HepG2 (cell line): ENCODE results near the gene ALG14. TPM values are rescaled to one million over a fixed set of nuclear protein-coding genes. Genes with fewer than 3 reads are reported as not detected.

Experiments used
- ERF ChIP-seq: IDR thresholded peaks from 2 replicates; pipeline ENCODE4 v1.6.1; 2018; ENCODE audit warnings: missing biosample characterization, missing genetic modification reagents
- FOXO4 ChIP-seq: sonication (generic); formaldehyde crosslinking; conservative IDR thresholded peaks from 2 replicates; pipeline ENCODE4 v1.8.1; 2023; ENCODE audit warnings: missing genetic modification reagents
- HNF4G ChIP-seq, 2 experiments: sonication (generic) in 1 of 2; formaldehyde crosslinking in 1 of 2; IDR thresholded peaks; 2 replicates each; pipeline versions ENCODE4 v1.4.0 to v1.6.1; 2011 to 2020; ENCODE audit warnings: borderline replicate concordance in 2 of 2, low read depth in 2 of 2, mild to moderate bottlenecking in 2 of 2, low read length in 1 of 2, missing genetic modification reagents in 1 of 2, moderate library complexity in 1 of 2
- HNRNPK ChIP-seq: fragments of 200-400 bp; formaldehyde crosslinking; IDR thresholded peaks from 2 replicates; pipeline ENCODE4 v1.6.1; 2018; ENCODE audit warnings: low read length, low read depth, moderate library complexity, mild to moderate bottlenecking; ENCODE audit not compliant: poor library complexity, severe bottlenecking
- MLLT10 ChIP-seq: sonication (generic); formaldehyde crosslinking; IDR thresholded peaks from 2 replicates; pipeline ENCODE4 v1.4.0; 2020; ENCODE audit warnings: missing genetic modification reagents
- PAXIP1 ChIP-seq: sonication (generic); formaldehyde crosslinking; conservative IDR thresholded peaks from 2 replicates; pipeline ENCODE4 v1.4.0; 2020; ENCODE audit warnings: mild to moderate bottlenecking, missing genetic modification reagents, moderate library complexity
- PREB ChIP-seq: sonication (generic); formaldehyde crosslinking; IDR thresholded peaks from 2 replicates; pipeline ENCODE4 v1.4.0; 2020; ENCODE audit warnings: missing genetic modification reagents
- RXRB ChIP-seq: IDR thresholded peaks from 2 replicates; pipeline ENCODE4 v1.6.1; 2016; ENCODE audit warnings: borderline replicate concordance, missing genetic modification reagents, missing compliant biosample characterization
- SMC3 ChIP-seq: IDR thresholded peaks from 2 replicates; pipeline ENCODE4 v1.6.1; 2011; ENCODE audit warnings: low read length, improper control_type of control experiment
- XRCC5 ChIP-seq: fragments of 200-400 bp; formaldehyde crosslinking; optimal IDR thresholded peaks from 2 replicates; pipeline ENCODE3; 2017; ENCODE audit warnings: mild to moderate bottlenecking, low read length
- ZNF253 ChIP-seq: sonication (generic); formaldehyde crosslinking; IDR thresholded peaks from 2 replicates; pipeline ENCODE4 v1.8.0; 2022; ENCODE audit warnings: mild to moderate bottlenecking, missing genetic modification reagents, borderline replicate concordance
- ZNF503 ChIP-seq: sonication (generic); formaldehyde crosslinking; IDR thresholded peaks from 2 replicates; pipeline ENCODE4 v1.4.0; 2020; ENCODE audit warnings: missing genetic modification reagents
- ZNF550 ChIP-seq: sonication (generic); formaldehyde crosslinking; IDR thresholded peaks from 2 replicates; pipeline ENCODE4 v1.4.0; 2020; ENCODE audit warnings: mild to moderate bottlenecking, missing genetic modification reagents, borderline replicate concordance
- ZNF569 ChIP-seq: sonication (generic); formaldehyde crosslinking; IDR thresholded peaks from 2 replicates; pipeline ENCODE4 v1.5.0; 2020; ENCODE audit warnings: mild to moderate bottlenecking, missing genetic modification reagents, moderate library complexity, borderline replicate concordance
- ZNF570 ChIP-seq: sonication (generic); formaldehyde crosslinking; IDR thresholded peaks from 2 replicates; pipeline ENCODE4 v1.4.0; 2020; ENCODE audit warnings: mild to moderate bottlenecking, missing genetic modification reagents, borderline replicate concordance
- ZNF749 ChIP-seq: sonication (generic); formaldehyde crosslinking; IDR thresholded peaks from 2 replicates; pipeline ENCODE4 v1.8.0; 2022; ENCODE audit warnings: mild to moderate bottlenecking, missing genetic modification reagents, moderate library complexity, borderline replicate concordance
- ZNF790 ChIP-seq: sonication (generic); formaldehyde crosslinking; IDR thresholded peaks from 2 replicates; pipeline ENCODE4 v1.8.0; 2022; ENCODE audit warnings: missing genetic modification reagents, mild to moderate bottlenecking, borderline replicate concordance
- polyA plus RNA-seq, 8 experiments: library from polyadenylated mRNA; depleted of rRNA in 3 of 8; stranded (reverse) in 7 of 8; unstranded in 1 of 8; fragments of >200 nt; fragmentation: Illumina TruSeq in 4 of 8; extraction: Trizol in 4 of 8; gene quantifications; 2 replicates each; pipeline versions ENCODE4 v1.2.1 to v1.2.3, GENCODE V29; 2011 to 2016; ENCODE audit warnings: low read depth in 4 of 8, missing spikeins in 1 of 8, mixed read lengths in 1 of 8; ENCODE audit not compliant: insufficient read depth in 1 of 8
- total RNA-seq, 5 experiments: library from RNA; depleted of rRNA; stranded (reverse); fragments of >200 nt; fragmentation: Illumina TruSeq; extraction: Trizol; gene quantifications; 2 replicates each; pipeline ENCODE4 v1.2.3, GENCODE V29; 2016; ENCODE audit warnings: low read depth in 1 of 5

ALG14 gene
- total and polyA plus RNA-seq, 2 of the 13 experiments (the other 11 are each of a cell fraction or from before 2014, with no cell fraction given): 4.5 to 12.7 TPM

GRCh38 chr1:95043141-95043980, 29.4 kb downstream of the ALG14 start (continued):
- no peak for TF ChIP-seq ZNF503 (CRISPR knock-in tag)
- TF ChIP-seq MLLT10 (CRISPR knock-in tag): no peak
- TF ChIP-seq SMC3: peak; percentile 99
- TF ChIP-seq ZNF749 (CRISPR knock-in tag): no peak
- TF ChIP-seq XRCC5: peak; percentile 86
- TF ChIP-seq HNF4G (IDR thresholded peaks at IDR 0.05; ENCODE audit: borderline replicate concordance, low read depth, low read length): no peak
- TF ChIP-seq HNF4G (CRISPR knock-in tag; IDR thresholded peaks at IDR 0.05; ENCODE audit: borderline replicate concordance, low read depth): no peak
- TF ChIP-seq RXRB (CRISPR knock-in tag): peak; percentile 48; the same call in 1 of the 2 replicates
- peak; percentile 73 for TF ChIP-seq HNRNPK
- TF ChIP-seq PAXIP1 (CRISPR knock-in tag): no peak
- no peak for TF ChIP-seq FOXO4 (CRISPR knock-in tag)
- no peak for TF ChIP-seq ZNF253
- 0 out of 2 replicates have a peak, but pooled peaks have one; percentile 59 for TF ChIP-seq ERF
- TF ChIP-seq ZNF550: no peak
- no peak for TF ChIP-seq ZNF569 (CRISPR knock-in tag)
- TF ChIP-seq ZNF790 (CRISPR knock-in tag): no peak
- no peak for TF ChIP-seq PREB (CRISPR knock-in tag)
- TF ChIP-seq ZNF570 (CRISPR knock-in tag): no peak
